K562 (cell line): ENCODE results near the gene OPTN. TPM values are rescaled to one million over a fixed set of nuclear protein-coding genes. Genes with fewer than 3 reads are reported as not detected.
A peak's percentile ranks its signal among the peaks of the same experiment; 100 is the strongest.

Source experiments
- ATAC-seq: fragments of 200-7000 bp; cut with Tn5 transposase; 3 replicates; pipeline ENCODE4 v1.9.1; 2020; ENCODE audit warnings: moderate library complexity
- BruUV-seq: library from RNA; stranded (reverse); fragments of 400-500 nt; replicated peaks from 2 replicates; lab custom pipeline; 2021; lab: Mats Ljungman, UMichigan
- CTCF ChIA-PET: fragments of 300-600 bp; formaldehyde crosslinking; extraction: SDS; loops from one replicate; lab custom pipeline; 2021; ENCODE audit warnings: low intra/inter-chr PET ratio; lab: Yijun Ruan, JAX
- POLR2A ChIA-PET: fragments of 300-600, 350-650 bp; sonication (Branson Sonifier 250); formaldehyde crosslinking; extraction: SDS; loops from one replicate; lab custom pipeline; 2021; ENCODE audit warnings: antibody characterized with exemption, inconsistent platforms; lab: Yijun Ruan, JAX
- DNase-seq, 4 experiments: peaks; one replicate each; pipeline versions ENCODE4 v3.0.0 to v3.0.0-alpha.2; 2011 to 2018; ENCODE audit warnings: low spot score in 3 of 4, mixed read lengths in 3 of 4; ENCODE audit errors: extremely low read depth in 1 of 4
- FAIRE-seq: peaks from 2 replicates; lab custom pipeline; 2011; peaks lifted over from hg19 to GRCh38; lab: Jason Lieb, UNC
- H2AFZ ChIP-seq: 2 replicates; pipeline ENCODE4 v1.6.0; 2011; ENCODE audit warnings: low read depth, low read length, control low read depth, inconsistent platforms
- H3K27ac ChIP-seq: fragments of 200-600 bp; 3 replicates; pipeline ENCODE4 v1.8.0; 2011; ENCODE audit warnings: low read depth, mild to moderate bottlenecking, control low read depth, inconsistent platforms, low read length, moderate library complexity, mixed read lengths; ENCODE audit errors: extremely low read depth
- H3K27me3 ChIP-seq, 2 experiments: fragments of 300-600 bp in 1 of 2; 2 replicates in 1 of 2; 3 replicates in 1 of 2; pipeline versions ENCODE4 v1.6.0 to v1.8.0; 2011; ENCODE audit warnings: inconsistent platforms in 2 of 2, low read length in 2 of 2, mild to moderate bottlenecking in 1 of 2, mixed read lengths in 1 of 2, moderate library complexity in 1 of 2; ENCODE audit not compliant: control insufficient read depth in 2 of 2, insufficient read depth in 2 of 2
- H3K36me3 ChIP-seq: fragments of 300-600 bp; 3 replicates; pipeline ENCODE4 v1.8.0; 2011; ENCODE audit warnings: mild to moderate bottlenecking, low read length, inconsistent platforms; ENCODE audit not compliant: control insufficient read depth, insufficient read depth
- H3K4me1 ChIP-seq, 2 experiments: fragments of 200-600 bp in 1 of 2; replicated peaks in 1 of 2; 2 replicates in 1 of 2; 3 replicates in 1 of 2; pipeline versions ENCODE4 v1.5.1 to v1.8.0; 2011; ENCODE audit warnings: inconsistent platforms in 2 of 2, low read length in 2 of 2, mild to moderate bottlenecking in 1 of 2, mixed read lengths in 1 of 2, moderate library complexity in 1 of 2; ENCODE audit not compliant: control insufficient read depth in 2 of 2, insufficient read depth in 2 of 2
- H3K4me2 ChIP-seq: 2 replicates; pipeline ENCODE4 v1.6.1; 2011; ENCODE audit warnings: low read length, control low read depth, inconsistent platforms, mixed read lengths; ENCODE audit not compliant: insufficient read depth
- H3K4me3 ChIP-seq: fragments of 200-600 bp; sonication (generic), shearing (Covaris generic); 2 replicates; pipeline ENCODE4 v1.5.1; 2016; ENCODE audit warnings: control low read depth, inconsistent platforms
- H3K79me2 ChIP-seq: fragments of 200-600 bp; 3 replicates; pipeline ENCODE4 v1.8.0; 2011; ENCODE audit warnings: low read length, inconsistent platforms; ENCODE audit not compliant: control insufficient read depth, insufficient read depth
- H3K9ac ChIP-seq, 2 experiments: 2 replicates each; pipeline versions ENCODE4 v1.6.0 to v1.6.1; 2011; ENCODE audit warnings: low read depth in 2 of 2, low read length in 2 of 2, control low read depth in 1 of 2, inconsistent platforms in 1 of 2, mild to moderate bottlenecking in 1 of 2, mixed read lengths in 1 of 2; ENCODE audit not compliant: insufficient read depth in 1 of 2
- H3K9me1 ChIP-seq: one replicate; pipeline ENCODE4 v1.6.0; 2011; ENCODE audit warnings: inconsistent platforms, mild to moderate bottlenecking, low read length, moderate library complexity; ENCODE audit not compliant: control insufficient read depth, insufficient read depth
- H3K9me3 ChIP-seq: replicated peaks from 2 replicates; pipeline ENCODE4 v1.5.1; 2011; ENCODE audit warnings: low read depth, low read length, inconsistent platforms; ENCODE audit not compliant: control insufficient read depth, insufficient read depth
- H4K20me1 ChIP-seq: replicated peaks from 2 replicates; pipeline ENCODE4 v1.6.1; 2011; ENCODE audit warnings: low read length, inconsistent platforms, mixed read lengths; ENCODE audit not compliant: control insufficient read depth, insufficient read depth
- ARID1B ChIP-seq: fragments of 450-650 bp; IDR thresholded peaks from 2 replicates; pipeline ENCODE4 v1.6.1; 2016; ENCODE audit warnings: antibody characterized with exemption, mild to moderate bottlenecking, inconsistent platforms
- CBFA2T3 ChIP-seq: fragments of 450-650 bp; IDR thresholded peaks from 2 replicates; pipeline ENCODE4 v1.6.1; 2017
- CHD2 ChIP-seq: IDR thresholded peaks from 2 replicates; pipeline ENCODE4 v1.6.1; 2011; ENCODE audit warnings: low read depth, low read length
- CTBP1 ChIP-seq: fragments of 450-650 bp; IDR thresholded peaks from 2 replicates; pipeline ENCODE4 v1.6.1; 2016; ENCODE audit warnings: borderline replicate concordance
- EWSR1 ChIP-seq: fragments of 450-650 bp; IDR thresholded peaks from 2 replicates; pipeline ENCODE4 v1.6.1; 2018; ENCODE audit warnings: borderline replicate concordance, mild to moderate bottlenecking, low read depth, moderate library complexity; ENCODE audit not compliant: partially characterized antibody
- LEF1 ChIP-seq: fragments of 450-650 bp; IDR thresholded peaks from 2 replicates; pipeline ENCODE4 v1.6.1; 2016; ENCODE audit warnings: mild to moderate bottlenecking
- MEIS2 ChIP-seq: fragments of 450-650 bp; IDR thresholded peaks from 2 replicates; pipeline ENCODE4 v1.6.1; 2014; ENCODE audit warnings: mild to moderate bottlenecking; ENCODE audit not compliant: partially characterized antibody
- NR2C2 ChIP-seq, 2 experiments: fragments of 200-800 bp in 1 of 2; sonication (Bioruptor generic) in 1 of 2; sonication (generic) in 1 of 2; formaldehyde crosslinking in 1 of 2; IDR thresholded peaks; 2 replicates each; pipeline versions ENCODE4 v1.6.1 to v1.8.0; 2016 to 2022; ENCODE audit warnings: mild to moderate bottlenecking in 1 of 2, missing compliant biosample characterization in 1 of 2, missing genetic modification characterization in 1 of 2, missing genetic modification reagents in 1 of 2
- POLR2A ChIP-seq: fragments of 450-650 bp; conservative IDR thresholded peaks from 2 replicates; pipeline ENCODE4 v1.6.1; 2016
- RBM15 ChIP-seq: fragments of 200-400 bp; formaldehyde crosslinking; IDR thresholded peaks from 2 replicates; pipeline ENCODE4 v1.6.1; 2018; ENCODE audit warnings: mild to moderate bottlenecking, low read length, moderate library complexity; ENCODE audit not compliant: insufficient read depth
- SOX6 ChIP-seq: fragments of 450-650 bp; IDR thresholded peaks from 2 replicates; pipeline ENCODE4 v1.6.1; 2014; ENCODE audit warnings: mild to moderate bottlenecking
- ZEB2 ChIP-seq: fragments of 450-650 bp; IDR thresholded peaks from 2 replicates; pipeline ENCODE4 v1.6.1; 2016
- ZNF140 ChIP-seq: fragments of 250-450 bp; sonication (Bioruptor Pico); IDR thresholded peaks from 2 replicates; pipeline ENCODE4 v1.8.0; 2021; ENCODE audit warnings: moderate library complexity, mild to moderate bottlenecking, inconsistent platforms
- ZSCAN29 ChIP-seq: fragments of 450-650 bp; IDR thresholded peaks from 2 replicates; pipeline ENCODE4 v1.6.1; 2017
- whole genome bisulfite sequencing: fragments of 100-300 bp; shearing (Covaris generic); methylation state at CpG from one replicate; pipeline ENCODE4 v1.1.6; 2016; ENCODE audit warnings: low coverage, mixed read lengths; ENCODE audit not compliant: insufficient coverage; ENCODE audit errors: missing lambda C conversion rate; 5-methylcytosine and 5-hydroxymethylcytosine counted together
- in situ Hi-C: fragments of 300-500 bp; cut with MboI; formaldehyde crosslinking; loops from 4 replicates; pipeline ENCODE4 v1.15.0; 2018; ENCODE audit warnings: inconsistent platforms, mixed read lengths
- intact Hi-C: fragments of 100-400 bp; cut with micrococcal nuclease; formaldehyde crosslinking; loops from 2 replicates; pipeline ENCODE4 v1.14.2; 2022
- polyA plus RNA-seq, 8 experiments: library from polyadenylated mRNA; depleted of rRNA in 4 of 8; stranded (reverse) in 5 of 8; unstranded in 3 of 8; fragments of >200 nt; fragmentation: Nextera tagmentation in 2 of 8; fragmentation: Illumina TruSeq in 1 of 8; extraction: Ambion mirVana in 2 of 8; extraction: Trizol in 1 of 8; gene quantifications; 2 replicates each; pipeline versions ENCODE4 v1.2.1 to v1.2.3, GENCODE V29; 2011 to 2014; ENCODE audit warnings: inconsistent platforms in 1 of 8, missing spikeins in 1 of 8
- total RNA-seq, 7 experiments: library from RNA; depleted of rRNA in 6 of 7; stranded (reverse); fragments of >200 nt in 6 of 7; fragmentation: Illumina TruSeq in 2 of 7; extraction: Trizol in 2 of 7; gene quantifications; 2 replicates each; pipeline versions ENCODE4 v1.2.1 to v1.2.3, GENCODE V29; 2011 to 2021; ENCODE audit warnings: low replicate concordance in 1 of 7
- TF ChIP-seq, protein P1 (sequence below), 2 experiments: fragments of 450-650 bp in 1 of 2; sonication (generic) in 1 of 2; formaldehyde crosslinking in 1 of 2; IDR thresholded peaks in 1 of 2; conservative IDR thresholded peaks in 1 of 2; 2 replicates each; pipeline versions ENCODE4 v1.6.1 to v1.8.1; 2016 to 2023; ENCODE audit warnings: mild to moderate bottlenecking in 2 of 2, moderate library complexity in 2 of 2, inconsistent platforms in 1 of 2, missing genetic modification reagents in 1 of 2
- TF ChIP-seq, protein P2 (sequence below): sonication (generic); formaldehyde crosslinking; IDR thresholded peaks from 2 replicates; pipeline ENCODE4 v1.8.0; 2022; ENCODE audit warnings: missing genetic modification reagents, mild to moderate bottlenecking, borderline replicate concordance
- TF ChIP-seq, protein P3 (sequence below): sonication (generic); formaldehyde crosslinking; IDR thresholded peaks from 2 replicates; pipeline ENCODE4 v1.8.1; 2023; ENCODE audit warnings: mild to moderate bottlenecking, missing genetic modification reagents

Gene OPTN
- total and polyA plus RNA-seq, 9 of the 15 experiments (the other 6 are each of a cell fraction or from before 2014, with no cell fraction given): 2.2 to 6.8 (median 5.0) TPM

DNA sequence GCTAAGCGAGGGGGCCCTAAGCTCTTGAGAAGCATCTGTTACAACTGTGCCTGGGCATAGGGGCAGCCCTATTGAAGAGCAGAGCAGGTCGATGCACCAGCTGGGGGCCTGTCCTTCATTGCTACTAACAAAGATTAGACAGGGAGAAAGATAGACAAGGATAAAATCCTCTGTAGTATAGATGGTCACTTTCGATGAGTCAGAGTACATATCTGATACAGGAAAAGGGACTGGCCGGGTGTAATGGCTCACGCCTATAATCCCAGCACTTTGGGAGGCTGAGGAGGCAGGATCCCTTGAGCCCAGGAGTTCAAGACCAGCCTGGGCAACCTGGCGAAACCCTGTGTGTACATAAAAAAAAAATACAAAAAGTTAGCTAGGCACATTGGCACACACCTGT lies 13.6 kb downstream of the OPTN start (continued):
- no peak for TF ChIP-seq ZSCAN29
- TF ChIP-seq, protein P1, sequence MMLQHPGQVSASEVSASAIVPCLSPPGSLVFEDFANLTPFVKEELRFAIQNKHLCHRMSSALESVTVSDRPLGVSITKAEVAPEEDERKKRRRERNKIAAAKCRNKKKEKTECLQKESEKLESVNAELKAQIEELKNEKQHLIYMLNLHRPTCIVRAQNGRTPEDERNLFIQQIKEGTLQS (IDR thresholded peaks at IDR 0.05): peak; percentile 23; the same call in 1 of the 2 replicates
- TF ChIP-seq, protein P1 (CRISPR knock-in tag; conservative IDR thresholded peaks at IDR 0.05): no peak
- TF ChIP-seq, all 486 proteins: peak for 6

DNA sequence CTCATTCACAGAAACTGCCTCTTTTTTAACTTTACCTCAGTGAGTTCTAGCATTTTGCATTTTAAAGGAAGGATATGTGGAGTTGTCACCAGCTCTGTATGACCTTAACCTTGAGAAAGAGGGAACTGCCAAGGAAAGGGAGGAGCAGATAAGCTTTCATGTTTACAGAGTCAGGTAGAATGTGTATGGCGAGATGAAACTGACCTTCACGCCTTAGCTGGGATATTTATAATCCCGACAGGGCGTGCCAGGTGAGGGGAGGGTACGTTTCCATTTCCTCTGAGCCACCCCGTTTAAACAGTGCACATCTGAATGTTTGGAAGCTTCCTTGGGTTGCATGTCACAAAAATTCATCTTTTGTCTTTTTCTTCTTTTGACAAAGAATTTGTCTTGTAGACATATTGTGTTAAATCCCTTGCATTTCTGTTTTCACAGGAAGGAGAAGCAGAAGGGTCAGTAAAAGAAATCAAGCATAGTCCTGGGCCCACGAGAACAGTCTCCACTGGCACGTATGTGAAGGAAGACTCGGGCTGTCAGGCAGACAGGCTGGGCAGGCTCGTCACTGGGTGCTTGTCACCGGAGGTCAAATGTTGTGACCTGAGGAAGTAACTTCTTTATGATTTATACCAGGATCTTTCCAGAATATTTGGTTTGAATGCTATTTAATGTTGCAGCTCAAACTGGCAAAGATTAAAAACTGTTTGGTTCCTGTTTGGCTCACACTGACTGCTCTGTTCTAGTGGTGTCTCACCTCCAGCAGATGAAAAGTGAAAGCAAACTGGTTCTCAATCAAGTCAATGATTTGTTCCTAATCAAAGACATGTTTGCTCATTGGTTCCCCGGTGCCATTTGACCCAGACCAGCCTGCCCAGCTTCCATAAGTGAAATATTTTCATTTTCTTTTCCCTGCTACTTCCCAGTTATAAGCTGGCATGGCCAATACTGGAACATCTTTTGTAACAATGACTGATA lies 16.2 kb downstream of the OPTN start:
- DNase-seq (peak in 1 of 4 experiments; percentile 41), FAIRE-seq (peak; percentile 91), ATAC-seq (peak; percentile 66)
- H4K20me1 ChIP-seq: no peaks in the 10 kb centered on the region
- no peak overlapping the region for H3K4me3 ChIP-seq
- H2AFZ ChIP-seq: peak overlapping the region; percentile 75
- no TSS peak for BruUV-seq
- intact Hi-C loops (loop anchor here (5.0 kb wide), 1 partner anchor 46 kb away; the partner anchor contains the start of gene MCM10), in situ Hi-C loops (no loop called here)
- H3K9ac ChIP-seq: no peak overlapping the region
- H3K4me2 ChIP-seq: peak overlapping the region; percentile 53
- no peaks in the 10 kb centered on the region for H3K9me3 ChIP-seq
- H3K27ac ChIP-seq: peak overlapping the region; percentile 56; the same call in 2 of the 3 replicates
- WGBS: 7% methylated on average over 12 of the region's 12 CpGs
- ChIA-PET POLR2A (interaction anchor here (1.6 kb wide), 1 partner anchor 26 kb away, joined by 4 read pairs; no protein-coding TSS in a partner anchor), CTCF (no interaction called here)
- H3K9me1 ChIP-seq: no peaks in the 10 kb centered on the region
- H3K27me3 ChIP-seq: no peaks in the 10 kb centered on the region
- H3K79me2 ChIP-seq: no peaks in the 10 kb centered on the region
- no peaks in the 10 kb centered on the region for H3K36me3 ChIP-seq
- H3K4me1 ChIP-seq: peaks cover 0 to 25% of the 10 kb centered on the region in 2 experiments; a peak in 3 of 5 replicates
- TF ChIP-seq, protein P2, sequence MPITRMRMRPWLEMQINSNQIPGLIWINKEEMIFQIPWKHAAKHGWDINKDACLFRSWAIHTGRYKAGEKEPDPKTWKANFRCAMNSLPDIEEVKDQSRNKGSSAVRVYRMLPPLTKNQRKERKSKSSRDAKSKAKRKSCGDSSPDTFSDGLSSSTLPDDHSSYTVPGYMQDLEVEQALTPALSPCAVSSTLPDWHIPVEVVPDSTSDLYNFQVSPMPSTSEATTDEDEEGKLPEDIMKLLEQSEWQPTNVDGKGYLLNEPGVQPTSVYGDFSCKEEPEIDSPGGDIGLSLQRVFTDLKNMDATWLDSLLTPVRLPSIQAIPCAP (CRISPR knock-in tag): no peak
- TF ChIP-seq SOX6 (peak; percentile 25; the same call in 1 of the 2 replicates), EWSR1 (no peak), RBM15 (no peak), CTBP1 (peak; percentile 86), CHD2 (no peak), POLR2A (no peak), LEF1 (peak; percentile 42; the same call in 1 of the 2 replicates), NR2C2 (CRISPR knock-in tag; IDR thresholded peaks at IDR 0.05) (no peak), NR2C2 (tag; IDR thresholded peaks at IDR 0.05) (peak; percentile 19; the same call in 1 of the 2 replicates), MEIS2 (peak; percentile 22), ZNF140 (CRISPR knock-in tag) (no peak), ZEB2 (peak; percentile 79), ARID1B (peak; percentile 61), CBFA2T3 (peak; percentile 45)
- TF ChIP-seq, protein P3, sequence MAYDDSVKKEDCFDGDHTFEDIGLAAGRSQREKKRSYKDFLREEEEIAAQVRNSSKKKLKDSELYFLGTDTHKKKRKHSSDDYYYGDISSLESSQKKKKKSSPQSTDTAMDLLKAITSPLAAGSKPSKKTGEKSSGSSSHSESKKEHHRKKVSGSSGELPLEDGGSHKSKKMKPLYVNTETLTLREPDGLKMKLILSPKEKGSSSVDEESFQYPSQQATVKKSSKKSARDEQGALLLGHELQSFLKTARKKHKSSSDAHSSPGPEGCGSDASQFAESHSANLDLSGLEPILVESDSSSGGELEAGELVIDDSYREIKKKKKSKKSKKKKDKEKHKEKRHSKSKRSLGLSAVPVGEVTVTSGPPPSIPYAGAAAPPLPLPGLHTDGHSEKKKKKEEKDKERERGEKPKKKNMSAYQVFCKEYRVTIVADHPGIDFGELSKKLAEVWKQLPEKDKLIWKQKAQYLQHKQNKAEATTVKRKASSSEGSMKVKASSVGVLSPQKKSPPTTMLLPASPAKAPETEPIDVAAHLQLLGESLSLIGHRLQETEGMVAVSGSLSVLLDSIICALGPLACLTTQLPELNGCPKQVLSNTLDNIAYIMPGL (CRISPR knock-in tag): no peak
